Measurements from ENCODE around the gene PAQR3.

The PAQR3 gene

DNA sequence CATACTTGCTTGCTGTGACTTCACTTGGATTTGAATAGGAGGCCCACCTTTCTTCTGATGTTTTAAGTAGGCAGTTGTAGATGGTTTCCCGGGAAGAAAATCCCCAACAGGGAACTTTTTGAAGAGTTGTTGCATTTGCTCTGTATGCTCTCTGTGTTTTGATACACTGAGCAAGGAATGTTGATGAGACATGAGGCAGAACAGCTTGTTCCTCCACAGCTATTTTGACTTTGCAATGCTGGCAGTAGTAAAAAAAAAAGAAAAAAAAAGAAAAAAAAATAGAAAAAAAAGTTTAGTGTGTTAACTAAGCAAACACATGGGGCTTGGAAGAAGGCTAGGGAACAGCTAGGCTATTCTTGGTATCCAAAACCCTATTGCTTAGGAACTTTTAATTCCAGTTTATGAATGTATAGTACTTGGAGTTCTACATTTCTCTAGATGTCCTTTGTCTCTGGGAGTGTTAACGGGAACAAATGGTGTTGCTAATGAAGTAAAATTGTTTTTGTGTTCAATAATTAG lies 23.4 kb upstream of the PAQR3 start:
- H3K9me3 ChIP-seq = no peaks in the 10 kb centered on the region
- no peaks in the 10 kb centered on the region for H3K4me1 ChIP-seq
- no peak for DNase-seq
- H3K27me3 ChIP-seq = no peaks in the 10 kb centered on the region
- H3K36me3 ChIP-seq = no peaks in the 10 kb centered on the region
- TF ChIP-seq, protein P1, sequence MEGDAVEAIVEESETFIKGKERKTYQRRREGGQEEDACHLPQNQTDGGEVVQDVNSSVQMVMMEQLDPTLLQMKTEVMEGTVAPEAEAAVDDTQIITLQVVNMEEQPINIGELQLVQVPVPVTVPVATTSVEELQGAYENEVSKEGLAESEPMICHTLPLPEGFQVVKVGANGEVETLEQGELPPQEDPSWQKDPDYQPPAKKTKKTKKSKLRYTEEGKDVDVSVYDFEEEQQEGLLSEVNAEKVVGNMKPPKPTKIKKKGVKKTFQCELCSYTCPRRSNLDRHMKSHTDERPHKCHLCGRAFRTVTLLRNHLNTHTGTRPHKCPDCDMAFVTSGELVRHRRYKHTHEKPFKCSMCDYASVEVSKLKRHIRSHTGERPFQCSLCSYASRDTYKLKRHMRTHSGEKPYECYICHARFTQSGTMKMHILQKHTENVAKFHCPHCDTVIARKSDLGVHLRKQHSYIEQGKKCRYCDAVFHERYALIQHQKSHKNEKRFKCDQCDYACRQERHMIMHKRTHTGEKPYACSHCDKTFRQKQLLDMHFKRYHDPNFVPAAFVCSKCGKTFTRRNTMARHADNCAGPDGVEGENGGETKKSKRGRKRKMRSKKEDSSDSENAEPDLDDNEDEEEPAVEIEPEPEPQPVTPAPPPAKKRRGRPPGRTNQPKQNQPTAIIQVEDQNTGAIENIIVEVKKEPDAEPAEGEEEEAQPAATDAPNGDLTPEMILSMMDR (IDR thresholded peaks at IDR 0.05; ENCODE audit: low read depth, low read length) = no peak
- no peak overlapping the region for H3K4me3 ChIP-seq (ENCODE audit: low read depth, low read length)

DNA sequence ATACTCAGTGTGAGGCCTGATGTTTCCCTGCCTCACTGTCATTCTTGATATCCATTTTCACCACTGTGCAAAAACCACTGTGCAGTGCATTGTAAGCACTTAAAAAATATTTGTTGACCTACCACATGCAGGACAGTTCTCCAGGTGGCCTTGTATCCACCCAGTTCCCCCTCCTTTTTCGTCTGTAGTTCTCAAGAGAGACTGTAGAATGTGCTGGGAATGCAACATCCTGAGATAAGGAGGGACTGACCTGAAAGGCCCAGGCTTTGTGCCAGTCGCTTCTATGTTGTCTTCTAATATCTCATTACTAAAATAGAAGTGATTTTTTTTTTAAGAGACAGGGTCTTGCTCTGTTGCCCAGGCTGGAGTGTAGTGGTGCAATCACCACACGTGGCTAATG lies 21.7 kb upstream of the PAQR3 start:
- Histone ChIP-seq H3K9me3 (no peaks in the 10 kb centered on the region), H3K4me1 (peaks cover 2% of the 10 kb centered on the region), H3K27me3 (no peaks in the 10 kb centered on the region), H3K36me3 (no peaks in the 10 kb centered on the region), H3K4me3 (ENCODE audit: low read depth, low read length) (no peak overlapping the region)
- DNase-seq = no peak
- TF ChIP-seq, protein P1 (IDR thresholded peaks at IDR 0.05; ENCODE audit: low read depth, low read length) = no peak

DNA sequence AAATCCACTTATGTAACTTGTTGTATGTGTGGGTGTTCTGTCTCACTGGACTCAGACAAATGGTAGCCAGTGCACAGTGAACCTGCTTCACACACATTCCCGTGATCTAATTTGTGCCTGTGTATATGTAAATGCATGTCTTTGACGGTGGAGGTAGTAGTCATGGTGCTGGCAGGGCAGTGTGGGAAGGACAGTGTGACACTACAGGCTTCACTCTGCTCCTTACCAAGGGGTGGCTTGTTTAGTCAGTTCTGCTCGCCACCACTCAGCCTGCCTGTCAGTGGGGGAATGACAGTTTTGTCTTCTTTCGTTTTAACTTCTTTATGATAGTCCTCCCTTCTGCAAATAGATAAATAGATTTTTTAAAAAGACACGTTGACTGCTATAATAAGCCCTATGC lies 17.7 kb upstream of the PAQR3 start:
- Histone ChIP-seq H3K4me3 (ENCODE audit: low read depth, low read length) (no peak overlapping the region), H3K27me3 (peaks cover 3% of the 10 kb centered on the region; the same call in 1 of the 2 replicates), H3K36me3 (no peaks in the 10 kb centered on the region), H3K9me3 (no peaks in the 10 kb centered on the region), H3K4me1 (peaks cover 2% of the 10 kb centered on the region)
- TF ChIP-seq, protein P1 (IDR thresholded peaks at IDR 0.05; ENCODE audit: low read depth, low read length) = 0 out of 2 replicates have a peak, but pooled peaks have one; percentile 11
- DNase-seq = peak; percentile 18

DNA sequence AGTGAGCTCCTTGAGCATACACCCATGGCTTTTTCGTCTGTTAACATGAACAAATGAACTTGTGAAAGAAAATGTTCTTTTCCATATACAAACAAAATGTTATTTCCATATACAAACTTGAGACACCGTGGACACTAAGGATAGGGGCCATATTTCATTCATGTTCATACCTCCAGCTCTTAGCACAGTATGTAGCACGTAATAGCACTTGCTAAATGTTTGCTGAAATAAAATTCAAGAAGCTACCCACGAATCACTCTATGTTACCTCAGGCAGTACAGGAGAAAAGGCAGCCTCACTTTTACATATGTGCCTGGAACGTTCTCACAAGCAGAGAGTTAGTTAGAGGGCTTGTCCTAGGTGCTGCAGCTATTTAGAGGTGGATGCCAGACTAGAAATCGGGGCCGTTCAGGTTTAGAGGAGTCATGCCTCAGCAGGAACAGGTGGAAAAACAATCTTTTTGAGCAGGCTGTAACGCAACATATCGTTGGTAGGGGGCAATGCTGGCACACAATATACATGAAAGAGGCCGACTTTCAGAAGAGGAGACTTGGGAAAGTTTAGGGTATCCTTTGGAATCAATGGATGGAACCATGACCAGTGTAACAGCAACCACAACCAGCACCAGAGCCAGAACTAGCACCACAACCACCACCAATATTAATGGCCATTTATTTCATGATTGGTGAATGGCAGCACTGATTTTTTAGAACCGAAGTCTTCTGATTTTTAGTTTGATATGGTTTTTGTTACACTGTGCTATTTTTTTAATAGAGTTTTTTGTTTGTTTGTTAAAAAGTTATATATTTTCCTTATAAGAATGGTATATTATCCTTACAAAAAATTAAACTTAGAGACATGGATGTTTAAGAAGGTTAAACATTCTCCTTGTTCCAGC lies 14.8 kb upstream of the PAQR3 start:
- Histone ChIP-seq H3K9me3 (no peaks in the 10 kb centered on the region), H3K27me3 (peaks cover 3% of the 10 kb centered on the region; the same call in 1 of the 2 replicates), H3K4me3 (ENCODE audit: low read depth, low read length) (no peak overlapping the region), H3K36me3 (no peaks in the 10 kb centered on the region), H3K4me1 (peaks cover 2% of the 10 kb centered on the region)
- DNase-seq = peak; percentile 43
- TF ChIP-seq, protein P1 (IDR thresholded peaks at IDR 0.05; ENCODE audit: low read depth, low read length) = peak; percentile 78

GRCh38 chr4:78953231-78953630 lies 14.0 kb upstream of the PAQR3 start:
- H3K27me3 ChIP-seq = peaks cover 3% of the 10 kb centered on the region; the same call in 1 of the 2 replicates
- DNase-seq = no peak
- no peaks in the 10 kb centered on the region for H3K9me3 ChIP-seq
- no peaks in the 10 kb centered on the region for H3K36me3 ChIP-seq
- TF ChIP-seq, protein P1 (IDR thresholded peaks at IDR 0.05; ENCODE audit: low read depth, low read length) = no peak
- peaks cover 2% of the 10 kb centered on the region for H3K4me1 ChIP-seq
- H3K4me3 ChIP-seq (ENCODE audit: low read depth, low read length) = no peak overlapping the region
